ENCODE data around the gene TBC1D10A. TPM values are rescaled to one million over a fixed set of nuclear protein-coding genes. Genes with fewer than 3 reads are reported as not detected.

Gene TBC1D10A
- total RNA-seq, 3 donors from 2014 or later, result 29.7 to 41.4 (median 32.2) TPM

DNA sequence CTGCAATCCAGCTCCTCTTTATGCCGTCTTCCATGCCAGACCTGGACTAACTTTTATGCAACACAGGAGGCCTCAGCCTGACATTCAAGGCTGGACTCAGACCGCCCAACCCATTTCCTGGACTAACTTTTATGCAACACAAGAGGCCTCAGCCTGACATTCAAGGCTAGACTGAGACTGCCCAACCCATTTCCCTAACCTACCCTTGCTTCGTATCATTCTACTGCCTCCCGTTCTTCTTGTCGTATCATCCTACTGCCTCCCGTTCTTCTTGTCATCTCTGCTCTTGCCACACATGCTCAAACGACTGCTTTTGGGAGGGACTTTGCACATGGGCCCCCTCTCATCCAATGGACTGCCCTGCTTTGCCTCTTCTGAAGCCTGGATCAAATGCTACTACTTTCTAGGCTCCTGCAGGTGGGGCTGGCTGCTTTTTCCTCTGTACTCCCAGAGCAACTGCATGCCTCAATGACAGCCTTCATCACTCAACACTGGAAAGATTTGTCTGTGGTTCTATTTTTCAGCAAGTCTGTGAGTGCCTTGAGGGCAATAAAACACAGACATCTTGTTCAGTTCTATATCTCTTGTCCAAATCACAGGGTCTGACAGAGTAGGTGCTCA is 7.8 kb downstream of the TBC1D10A start:
- Histone ChIP-seq H3K36me3 (ENCODE audit: low read depth) (no peaks in the 10 kb centered on the region), H3K4me1 (ENCODE audit: low read depth) (peaks cover 26% of the 10 kb centered on the region), H3K9me3 (no peaks in the 10 kb centered on the region), H3K4me3 (no peak overlapping the region)
- TF ChIP-seq, protein P1, sequence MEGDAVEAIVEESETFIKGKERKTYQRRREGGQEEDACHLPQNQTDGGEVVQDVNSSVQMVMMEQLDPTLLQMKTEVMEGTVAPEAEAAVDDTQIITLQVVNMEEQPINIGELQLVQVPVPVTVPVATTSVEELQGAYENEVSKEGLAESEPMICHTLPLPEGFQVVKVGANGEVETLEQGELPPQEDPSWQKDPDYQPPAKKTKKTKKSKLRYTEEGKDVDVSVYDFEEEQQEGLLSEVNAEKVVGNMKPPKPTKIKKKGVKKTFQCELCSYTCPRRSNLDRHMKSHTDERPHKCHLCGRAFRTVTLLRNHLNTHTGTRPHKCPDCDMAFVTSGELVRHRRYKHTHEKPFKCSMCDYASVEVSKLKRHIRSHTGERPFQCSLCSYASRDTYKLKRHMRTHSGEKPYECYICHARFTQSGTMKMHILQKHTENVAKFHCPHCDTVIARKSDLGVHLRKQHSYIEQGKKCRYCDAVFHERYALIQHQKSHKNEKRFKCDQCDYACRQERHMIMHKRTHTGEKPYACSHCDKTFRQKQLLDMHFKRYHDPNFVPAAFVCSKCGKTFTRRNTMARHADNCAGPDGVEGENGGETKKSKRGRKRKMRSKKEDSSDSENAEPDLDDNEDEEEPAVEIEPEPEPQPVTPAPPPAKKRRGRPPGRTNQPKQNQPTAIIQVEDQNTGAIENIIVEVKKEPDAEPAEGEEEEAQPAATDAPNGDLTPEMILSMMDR (IDR thresholded peaks at IDR 0.05), result no peak
- intact Hi-C loops (cut with DNase I, micrococcal nuclease), result no loop called here
- DNase-seq (no peak), ATAC-seq (no peak)

- H3K36me3 ChIP-seq (ENCODE audit: low read depth), result no peaks in the 10 kb centered on the region
- no peak for ATAC-seq
- no peak for DNase-seq
Observed at GRCh38 chr22:30317778-30318177, 9.0 kb downstream of the TBC1D10A start.

DNA sequence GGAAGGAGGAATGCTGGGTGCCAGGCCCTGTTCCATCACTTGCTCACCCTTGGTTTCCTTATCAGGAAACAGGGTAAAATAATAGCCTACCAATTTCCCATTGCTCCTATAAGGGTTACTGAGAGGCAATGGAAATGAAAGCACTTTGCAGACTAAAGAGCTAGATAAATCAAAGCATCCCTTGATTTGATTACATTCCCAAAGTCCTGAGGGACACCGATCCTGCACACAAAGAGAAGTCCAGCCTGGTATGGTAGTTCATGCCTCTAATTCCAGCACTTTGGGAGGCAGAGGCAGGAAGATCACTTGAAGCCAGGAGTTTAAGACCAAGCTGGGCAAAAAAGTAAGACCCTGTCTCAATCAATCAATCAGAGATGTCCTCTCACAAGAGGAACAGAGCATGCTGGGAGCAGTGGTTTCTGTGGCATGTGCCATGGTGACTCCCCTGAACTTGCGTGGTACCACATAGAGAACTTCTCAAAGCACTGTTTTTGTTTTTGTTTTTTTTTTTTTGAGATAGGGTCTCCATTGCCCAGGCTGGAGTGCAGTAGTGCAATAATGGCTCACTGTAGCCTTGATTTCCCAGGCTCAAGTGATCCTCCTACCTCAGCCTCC is 10.7 kb downstream of the TBC1D10A start:
- ATAC-seq (no peak), DNase-seq (no peak)
- TF ChIP-seq, protein P1 (IDR thresholded peaks at IDR 0.05), result no peak
- intact Hi-C loops (cut with DNase I, micrococcal nuclease), result no loop called here
- Histone ChIP-seq H3K36me3 (ENCODE audit: low read depth) (no peaks in the 10 kb centered on the region), H3K4me1 (ENCODE audit: low read depth) (peaks cover 50% of the 10 kb centered on the region), H3K4me3 (no peak overlapping the region), H3K9me3 (no peaks in the 10 kb centered on the region)

More at GRCh38 chr22:30317778-30318177, 9.0 kb downstream of the TBC1D10A start:
- intact Hi-C loops (cut with DNase I, micrococcal nuclease), result no loop called here
- no peak overlapping the region for H3K4me3 ChIP-seq
- peaks cover 33% of the 10 kb centered on the region for H3K4me1 ChIP-seq (ENCODE audit: low read depth)
- H3K9me3 ChIP-seq, result no peaks in the 10 kb centered on the region
- TF ChIP-seq, protein P1 (IDR thresholded peaks at IDR 0.05), result no peak

DNA sequence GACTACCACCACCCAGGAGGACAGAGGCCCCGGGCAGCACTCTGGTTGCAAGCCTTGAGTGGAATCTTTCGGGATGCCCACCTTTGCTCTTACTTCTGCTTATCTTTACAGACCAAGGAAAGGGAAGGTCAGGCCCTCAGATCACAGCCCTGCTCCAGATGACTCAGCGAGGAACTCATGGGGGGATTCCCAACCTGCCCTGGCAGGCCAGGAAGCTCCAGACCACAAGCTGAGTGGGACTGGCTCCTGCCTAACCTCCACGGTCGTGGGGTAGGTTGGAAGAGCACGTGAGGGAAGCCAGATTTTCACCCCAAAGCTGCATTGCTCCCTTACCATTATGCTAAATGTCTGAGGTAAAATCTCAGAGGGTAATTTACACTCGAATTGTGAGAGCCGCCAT is 11.8 kb downstream of the TBC1D10A start:
- Histone ChIP-seq H3K4me3 (no peak overlapping the region), H3K36me3 (ENCODE audit: low read depth) (no peaks in the 10 kb centered on the region), H3K9me3 (no peaks in the 10 kb centered on the region), H3K4me1 (ENCODE audit: low read depth) (peaks cover 57% of the 10 kb centered on the region)
- TF ChIP-seq, protein P1 (IDR thresholded peaks at IDR 0.05), result no peak
- no peak for DNase-seq
- ATAC-seq, result no peak
- intact Hi-C loops (cut with DNase I, micrococcal nuclease), result no loop called here

DNA sequence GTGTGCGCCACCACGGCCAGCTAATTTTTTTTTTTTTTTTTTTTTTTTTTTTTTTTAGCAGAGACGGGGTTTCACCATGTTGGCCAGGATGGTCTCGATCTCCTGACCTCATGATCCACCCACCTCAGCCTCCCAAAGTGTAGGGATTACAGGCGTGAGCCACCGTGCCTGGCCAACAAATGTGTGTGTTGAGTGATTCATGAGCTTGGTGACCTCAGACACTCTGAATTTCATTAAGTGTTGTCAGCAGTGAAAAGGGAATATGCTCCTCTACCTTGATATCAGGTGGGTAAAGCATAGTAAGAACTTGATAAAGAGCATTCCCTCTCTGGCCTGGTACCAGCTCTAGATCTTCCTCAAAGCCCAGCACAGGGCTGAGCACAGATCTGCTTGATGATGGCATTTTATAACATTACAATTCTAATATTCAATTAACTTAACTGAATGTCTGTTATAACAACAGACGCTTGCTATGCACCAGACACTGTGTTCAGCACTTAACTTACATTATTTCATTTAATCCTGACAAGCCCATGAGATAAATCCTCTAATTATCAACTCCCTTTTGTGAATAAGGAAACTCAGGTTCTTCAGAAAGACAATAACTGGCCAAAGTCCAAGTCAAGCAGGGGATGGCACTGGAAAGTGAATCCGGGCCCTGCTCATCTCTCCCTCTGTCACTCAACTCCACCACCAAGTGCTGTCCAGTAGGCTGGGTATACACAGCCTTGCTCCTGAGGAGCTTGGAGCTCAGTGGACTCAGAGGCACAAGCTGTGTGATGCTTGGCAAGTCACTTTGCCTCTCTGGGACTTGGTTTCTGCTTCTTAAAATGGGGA is 13.0 kb downstream of the TBC1D10A start:
- TF ChIP-seq, protein P1 (IDR thresholded peaks at IDR 0.05), result no peak
- no peaks in the 10 kb centered on the region for H3K9me3 ChIP-seq
- ATAC-seq (no peak), DNase-seq (no peak)
- intact Hi-C loops (cut with DNase I, micrococcal nuclease), result no loop called here
- H3K4me1 ChIP-seq (ENCODE audit: low read depth), result peaks cover 67% of the 10 kb centered on the region
- H3K36me3 ChIP-seq (ENCODE audit: low read depth), result no peaks in the 10 kb centered on the region
- no peak overlapping the region for H3K4me3 ChIP-seq
